Measurements from ENCODE around the gene GDNF.

The GDNF gene

GRCh38 chr5:37776826-37777225 is 63.0 kb downstream of the GDNF start:
- DNase-seq, result no peak

- no peak for DNase-seq
These were observed 64.8 kb downstream of the GDNF start for GRCh38 chr5:37774912-37775483.

GRCh38 chr5:37773809-37774208 is 66.0 kb downstream of the GDNF start:
- DNase-seq, result no peak

GRCh38 chr5:37772255-37772654 is 67.6 kb downstream of the GDNF start:
- DNase-seq, result no peak

- DNase-seq, result no peak
These were observed 68.1 kb downstream of the GDNF start for GRCh38 chr5:37771731-37772130.

GRCh38 chr5:37771203-37771611 is 68.6 kb downstream of the GDNF start:
- DNase-seq, result no peak

- DNase-seq, result no peak
These were observed 69.1 kb downstream of the GDNF start for GRCh38 chr5:37770786-37771185.

- no peak for DNase-seq
These were observed 70.0 kb downstream of the GDNF start for GRCh38 chr5:37769840-37770239.

GRCh38 chr5:37769108-37769507 is 70.7 kb downstream of the GDNF start:
- DNase-seq, result no peak

- no peak for DNase-seq
These were observed 71.5 kb downstream of the GDNF start for GRCh38 chr5:37768371-37768770.

GRCh38 chr5:37767961-37768360 is 71.9 kb downstream of the GDNF start:
- DNase-seq, result no peak

- DNase-seq, result no peak
These were observed 72.6 kb downstream of the GDNF start for GRCh38 chr5:37767251-37767650.

Measured in DMS79 treated with DMSO at 0.1 percent for 48 hours (cell line).